SH-SY5Y (cell line): Measurements from ENCODE around the gene FGGY.

Experiments
- GATA2 ChIP-seq: IDR thresholded peaks from 2 replicates; pipeline ENCODE4 v1.6.1; 2011; ENCODE audit warnings: mild to moderate bottlenecking, low read depth, low read length
- GATA3 ChIP-seq: IDR thresholded peaks from 2 replicates; pipeline ENCODE4 v1.6.1; 2011; ENCODE audit warnings: low read depth, mild to moderate bottlenecking, low read length, moderate library complexity

GRCh38 chr1:59739111-59739510, 442.2 kb downstream of the FGGY start:
- TF ChIP-seq GATA2 (no peak), GATA3 (no peak)
